ENCODE measurements around the gene NAGS.

NAGS gene

DNA sequence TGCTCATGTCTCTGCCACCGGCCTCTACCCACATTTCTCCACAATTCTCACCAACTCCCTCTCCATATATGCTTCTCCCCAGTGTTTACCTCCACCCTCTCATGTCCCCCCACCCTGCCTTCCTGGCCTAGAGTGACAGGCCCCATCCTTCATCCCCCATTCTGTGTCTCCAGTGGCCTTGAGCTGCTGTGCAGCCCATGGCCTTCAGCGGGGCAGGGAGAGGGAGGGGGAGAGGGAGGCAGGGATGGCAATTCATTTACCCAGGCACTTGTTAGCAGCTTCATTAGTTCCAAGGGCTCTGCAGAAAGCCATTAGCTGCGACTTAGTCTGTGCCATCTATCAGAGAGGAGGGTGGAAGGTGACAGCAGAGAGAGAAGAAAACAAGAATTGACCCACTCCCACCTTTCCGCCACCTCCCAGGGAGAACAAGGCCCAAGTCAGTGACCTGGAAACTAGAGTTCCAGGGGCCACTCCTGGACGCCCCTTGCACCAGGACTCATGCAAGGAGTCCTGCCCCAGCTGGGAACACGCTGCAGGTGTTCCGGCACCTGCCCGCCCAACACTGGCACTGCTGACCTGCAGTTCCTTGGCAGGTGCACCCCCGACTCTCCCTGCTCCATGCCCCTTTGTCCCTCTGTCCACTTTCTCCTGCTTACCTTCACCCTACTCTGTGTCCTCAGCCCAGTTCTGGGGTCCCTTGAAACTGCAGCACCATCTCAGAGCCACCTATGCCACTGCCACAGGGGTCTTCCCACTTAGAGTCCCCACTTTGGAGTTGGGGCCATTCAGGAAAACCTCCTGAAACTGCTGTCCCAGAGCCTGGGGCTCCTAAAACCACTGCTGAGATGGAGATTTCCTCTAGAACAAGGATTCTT lies 27.2 kb upstream of the NAGS start:
- Histone ChIP-seq H3K27me3 (replicated peaks in 2 of 5; ENCODE audit: control insufficient read depth in 4 of 5, insufficient read depth in 5 of 5, low read length in 4 of 5) (peaks cover 2 to 14% (median 12%) of the 10 kb centered on the region in 5 experiments), H3K36me3 (ENCODE audit: control insufficient read depth in 4 of 4, insufficient read depth in 4 of 4, low read length in 3 of 4) (no peaks in the 10 kb centered on the region), H3K4me3 (ENCODE audit: control insufficient read depth in 1 of 7, extremely low read depth in 1 of 7, insufficient read depth in 4 of 7, low read depth in 2 of 7, low read length in 6 of 7) (no peak overlapping the region), H3K4me1 (ENCODE audit: control extremely low read depth in 1 of 4, control insufficient read depth in 4 of 4, insufficient read depth in 4 of 4, low read length in 3 of 4) (no peaks in the 10 kb centered on the region), H3K27ac (ENCODE audit: insufficient read depth in 1 of 2, low read depth in 1 of 2, low read length in 2 of 2, poor library complexity in 1 of 2, severe bottlenecking in 2 of 2) (no peak overlapping the region), H3K9me3 (ENCODE audit: control extremely low read depth in 1 of 5, control insufficient read depth in 4 of 5, insufficient read depth in 2 of 5, low read depth in 1 of 5, low read length in 4 of 5) (no peaks in the 10 kb centered on the region)
- ChIA-PET CTCF (no interaction called here), POLR2A (no interaction called here)
- whole genome bisulfite sequencing (ENCODE audit: insufficient coverage), result 88% methylated on average over 6 of the region's 9 CpGs
- DNase-seq, result no peak

DNA sequence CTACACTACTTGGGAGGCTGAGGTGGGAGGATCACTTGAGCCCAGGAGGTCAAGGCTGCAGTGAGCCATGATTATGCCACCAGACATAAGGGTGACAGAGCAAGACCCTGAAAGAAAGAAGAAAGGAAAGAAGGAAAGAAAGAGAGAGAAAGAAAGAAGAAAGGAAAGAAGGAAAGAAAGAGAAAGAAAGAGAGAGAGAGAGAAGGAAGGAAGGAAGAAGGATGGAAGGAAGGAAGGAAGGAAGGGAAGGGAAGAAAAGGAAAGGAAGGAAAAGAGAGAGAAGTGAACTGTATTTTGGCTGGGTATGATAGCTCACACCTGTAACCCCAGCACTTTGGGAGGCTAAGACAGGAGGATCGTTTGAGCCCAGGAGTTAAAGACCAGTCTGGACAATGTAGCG lies 26.3 kb upstream of the NAGS start:
- DNase-seq, result no peak
- ChIA-PET CTCF (interaction anchor here (0.6 kb wide), 1 partner anchor 290 kb away, joined by 3 read pairs; no protein-coding TSS in a partner anchor), POLR2A (no interaction called here)
- no peaks in the 10 kb centered on the region for H3K4me1 ChIP-seq (ENCODE audit: control extremely low read depth in 1 of 4, control insufficient read depth in 4 of 4, insufficient read depth in 4 of 4, low read length in 3 of 4)
- peaks cover 5 to 22% (median 18%) of the 10 kb centered on the region in 5 experiments for H3K27me3 ChIP-seq (replicated peaks in 2 of 5; ENCODE audit: control insufficient read depth in 4 of 5, insufficient read depth in 5 of 5, low read length in 4 of 5)
- WGBS (ENCODE audit: insufficient coverage), result 88% methylated on average over 2 of the region's 2 CpGs
- no peaks in the 10 kb centered on the region for H3K36me3 ChIP-seq (ENCODE audit: control insufficient read depth in 4 of 4, insufficient read depth in 4 of 4, low read length in 3 of 4)
- no peak overlapping the region for H3K4me3 ChIP-seq (ENCODE audit: control insufficient read depth in 1 of 7, extremely low read depth in 1 of 7, insufficient read depth in 4 of 7, low read depth in 2 of 7, low read length in 6 of 7)
- no peak overlapping the region for H3K27ac ChIP-seq (ENCODE audit: insufficient read depth in 1 of 2, low read depth in 1 of 2, low read length in 2 of 2, poor library complexity in 1 of 2, severe bottlenecking in 2 of 2)
- H3K9me3 ChIP-seq (ENCODE audit: control extremely low read depth in 1 of 5, control insufficient read depth in 4 of 5, insufficient read depth in 2 of 5, low read depth in 1 of 5, low read length in 4 of 5), result no peaks in the 10 kb centered on the region

DNA sequence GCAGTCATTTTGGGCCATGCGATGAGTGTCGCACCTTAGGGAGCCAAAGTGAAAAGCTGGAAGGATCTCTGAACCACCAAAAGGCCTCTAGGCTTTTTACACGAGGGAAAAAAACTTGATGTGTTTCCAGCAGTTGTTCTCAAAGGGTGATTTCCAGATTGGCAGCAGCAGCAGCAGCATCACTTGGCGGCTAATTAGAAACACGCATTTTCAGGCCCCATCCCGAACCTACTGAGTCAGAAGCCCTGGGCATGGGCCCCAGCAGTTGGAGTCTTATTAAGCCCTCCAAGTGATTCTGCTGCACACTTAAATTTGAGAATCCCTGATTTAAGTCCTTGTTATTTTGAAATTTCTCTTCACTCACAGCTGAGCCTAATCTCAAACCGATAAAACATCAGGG lies 25.4 kb upstream of the NAGS start:
- Histone ChIP-seq H3K27ac (ENCODE audit: insufficient read depth in 1 of 2, low read depth in 1 of 2, low read length in 2 of 2, poor library complexity in 1 of 2, severe bottlenecking in 2 of 2) (no peak overlapping the region), H3K27me3 (replicated peaks in 2 of 5; ENCODE audit: control insufficient read depth in 4 of 5, insufficient read depth in 5 of 5, low read length in 4 of 5) (peaks cover 5 to 30% (median 25%) of the 10 kb centered on the region in 5 experiments), H3K4me1 (ENCODE audit: control extremely low read depth in 1 of 4, control insufficient read depth in 4 of 4, insufficient read depth in 4 of 4, low read length in 3 of 4) (peaks cover 0 to 9% (median 4%) of the 10 kb centered on the region in 4 experiments), H3K36me3 (ENCODE audit: control insufficient read depth in 4 of 4, insufficient read depth in 4 of 4, low read length in 3 of 4) (no peaks in the 10 kb centered on the region), H3K9me3 (ENCODE audit: control extremely low read depth in 1 of 5, control insufficient read depth in 4 of 5, insufficient read depth in 2 of 5, low read depth in 1 of 5, low read length in 4 of 5) (no peaks in the 10 kb centered on the region), H3K4me3 (ENCODE audit: control insufficient read depth in 1 of 7, extremely low read depth in 1 of 7, insufficient read depth in 4 of 7, low read depth in 2 of 7, low read length in 6 of 7) (no peak overlapping the region)
- DNase-seq, result no peak
- CTCF ChIA-PET, result interaction anchor here (0.9 to 1.4 kb wide), 4 partner anchors 17 to 380 kb away, joined by 3 to 8 read pairs (median 4); no protein-coding TSS in a partner anchor
- POLR2A ChIA-PET, result no interaction called here
- 77% methylated on average over 6 of the region's 7 CpGs for WGBS (ENCODE audit: insufficient coverage)

DNA sequence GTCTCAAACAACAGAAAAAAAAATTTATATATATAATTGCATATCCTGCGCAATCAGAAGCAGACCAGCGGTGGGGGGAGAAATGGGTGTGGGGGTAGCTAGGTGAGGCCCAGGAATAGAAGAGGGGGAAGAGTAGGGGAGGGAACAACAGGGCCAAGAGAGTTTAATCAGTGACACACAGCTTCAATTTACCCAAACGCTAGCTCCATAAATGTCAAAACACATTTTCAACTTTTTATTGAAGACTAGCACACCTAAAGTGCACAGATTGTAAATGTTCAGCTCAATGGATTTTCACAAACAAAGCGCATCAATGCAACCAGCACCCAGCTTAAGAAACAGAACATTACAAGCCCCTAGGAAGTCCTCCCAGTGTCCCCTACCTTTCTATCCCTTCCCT lies 24.8 kb upstream of the NAGS start:
- ChIA-PET POLR2A (no interaction called here), CTCF (interaction anchor here (0.8 to 1.4 kb wide), 6 partner anchors 16 to 380 kb away, joined by 3 to 8 read pairs (median 3); no protein-coding TSS in a partner anchor)
- WGBS (ENCODE audit: insufficient coverage), result 100% methylated on average over 1 of the region's 4 CpGs
- Histone ChIP-seq H3K4me3 (ENCODE audit: control insufficient read depth in 1 of 7, extremely low read depth in 1 of 7, insufficient read depth in 4 of 7, low read depth in 2 of 7, low read length in 6 of 7) (no peak overlapping the region), H3K27ac (ENCODE audit: insufficient read depth in 1 of 2, low read depth in 1 of 2, low read length in 2 of 2, poor library complexity in 1 of 2, severe bottlenecking in 2 of 2) (no peak overlapping the region), H3K9me3 (ENCODE audit: control extremely low read depth in 1 of 5, control insufficient read depth in 4 of 5, insufficient read depth in 2 of 5, low read depth in 1 of 5, low read length in 4 of 5) (no peaks in the 10 kb centered on the region), H3K36me3 (ENCODE audit: control insufficient read depth in 4 of 4, insufficient read depth in 4 of 4, low read length in 3 of 4) (no peaks in the 10 kb centered on the region), H3K27me3 (replicated peaks in 2 of 5; ENCODE audit: control insufficient read depth in 4 of 5, insufficient read depth in 5 of 5, low read length in 4 of 5) (peaks cover 5 to 36% (median 31%) of the 10 kb centered on the region in 5 experiments), H3K4me1 (ENCODE audit: control extremely low read depth in 1 of 4, control insufficient read depth in 4 of 4, insufficient read depth in 4 of 4, low read length in 3 of 4) (peaks cover 0 to 14% (median 5%) of the 10 kb centered on the region in 4 experiments)
- no peak for DNase-seq

DNA sequence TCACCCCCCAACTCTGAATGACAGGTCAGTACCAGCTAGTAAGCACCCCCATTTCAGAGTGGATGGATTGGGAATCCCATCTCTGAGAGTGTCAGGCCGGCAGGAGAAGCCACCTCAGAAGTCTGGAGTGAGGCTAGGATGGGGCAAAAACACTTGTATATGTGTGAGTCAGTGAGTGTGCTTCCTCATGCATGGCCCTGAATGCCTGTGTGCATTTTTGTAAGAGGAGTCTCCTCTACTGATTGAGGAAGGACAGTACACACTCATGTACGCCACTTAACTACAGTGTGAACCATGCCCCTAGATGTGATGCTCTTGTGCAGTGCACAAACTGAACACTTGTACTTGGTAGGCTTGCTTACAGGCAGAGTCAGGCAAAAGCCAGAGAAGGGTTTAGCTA lies 22.3 kb upstream of the NAGS start:
- Histone ChIP-seq H3K4me1 (ENCODE audit: control extremely low read depth in 1 of 4, control insufficient read depth in 4 of 4, insufficient read depth in 4 of 4, low read length in 3 of 4) (peaks cover 0 to 14% (median 5%) of the 10 kb centered on the region in 4 experiments), H3K27ac (ENCODE audit: insufficient read depth in 1 of 2, low read depth in 1 of 2, low read length in 2 of 2, poor library complexity in 1 of 2, severe bottlenecking in 2 of 2) (no peak overlapping the region), H3K36me3 (ENCODE audit: control insufficient read depth in 4 of 4, insufficient read depth in 4 of 4, low read length in 3 of 4) (no peaks in the 10 kb centered on the region), H3K27me3 (replicated peaks in 2 of 5; ENCODE audit: control insufficient read depth in 4 of 5, insufficient read depth in 5 of 5, low read length in 4 of 5) (peaks cover 2 to 51% (median 36%) of the 10 kb centered on the region in 5 experiments), H3K9me3 (ENCODE audit: control extremely low read depth in 1 of 5, control insufficient read depth in 4 of 5, insufficient read depth in 2 of 5, low read depth in 1 of 5, low read length in 4 of 5) (no peaks in the 10 kb centered on the region), H3K4me3 (ENCODE audit: control insufficient read depth in 1 of 7, extremely low read depth in 1 of 7, insufficient read depth in 4 of 7, low read depth in 2 of 7, low read length in 6 of 7) (no peak overlapping the region)
- CTCF ChIA-PET, result interaction anchor here (0.9 to 2.0 kb wide), 4 partner anchors 20 to 38 kb away, joined by 3 to 11 read pairs (median 4); no protein-coding TSS in a partner anchor
- 93% methylated on average over 2 of the region's 2 CpGs for WGBS (ENCODE audit: insufficient coverage)
- no peak for DNase-seq
- POLR2A ChIA-PET, result no interaction called here

DNA sequence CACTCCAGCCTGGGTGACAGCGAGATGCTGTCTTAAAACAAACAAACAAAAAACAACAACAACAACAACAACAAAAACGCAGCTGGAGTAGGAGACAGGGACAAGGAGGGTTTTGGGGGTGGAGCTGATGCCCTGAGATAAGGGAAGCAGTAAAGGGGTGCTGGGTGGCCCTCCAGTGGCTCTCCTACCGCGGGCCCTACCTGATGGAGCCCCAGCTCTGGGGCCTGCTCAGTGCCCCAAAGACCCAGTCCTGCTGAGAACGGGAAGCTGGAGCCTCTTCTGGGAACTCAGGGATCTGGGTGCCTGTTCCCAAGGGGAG lies 21.3 kb upstream of the NAGS start:
- no peak for DNase-seq
- Histone ChIP-seq H3K4me1 (ENCODE audit: control extremely low read depth in 1 of 4, control insufficient read depth in 4 of 4, insufficient read depth in 4 of 4, low read length in 3 of 4) (peaks cover 0 to 14% (median 5%) of the 10 kb centered on the region in 4 experiments), H3K27ac (ENCODE audit: insufficient read depth in 1 of 2, low read depth in 1 of 2, low read length in 2 of 2, poor library complexity in 1 of 2, severe bottlenecking in 2 of 2) (no peak overlapping the region), H3K4me3 (ENCODE audit: control insufficient read depth in 1 of 7, extremely low read depth in 1 of 7, insufficient read depth in 4 of 7, low read depth in 2 of 7, low read length in 6 of 7) (peak overlapping the region in 4 of 7 experiments; percentile 46 to 73 (median 64)), H3K36me3 (ENCODE audit: control insufficient read depth in 4 of 4, insufficient read depth in 4 of 4, low read length in 3 of 4) (no peaks in the 10 kb centered on the region), H3K9me3 (ENCODE audit: control extremely low read depth in 1 of 5, control insufficient read depth in 4 of 5, insufficient read depth in 2 of 5, low read depth in 1 of 5, low read length in 4 of 5) (no peaks in the 10 kb centered on the region), H3K27me3 (replicated peaks in 2 of 5; ENCODE audit: control insufficient read depth in 4 of 5, insufficient read depth in 5 of 5, low read length in 4 of 5) (peaks cover 2 to 45% (median 41%) of the 10 kb centered on the region in 5 experiments)
- 4% methylated on average over 3 of the region's 5 CpGs for WGBS (ENCODE audit: insufficient coverage)
- ChIA-PET POLR2A (no interaction called here), CTCF (interaction anchor here (0.8 to 2.4 kb wide), 8 partner anchors 9 to 69 kb away, joined by 3 to 11 read pairs (median 4); no protein-coding TSS in a partner anchor)
